ENCODE results near the gene KLK11. TPM values are rescaled to one million over a fixed set of nuclear protein-coding genes. Genes with fewer than 3 reads are reported as not detected.
A peak's percentile ranks its signal among the peaks of the same experiment; 100 is the strongest.

The KLK11 gene
- total and polyA plus RNA-seq, 2 donors, result 1.9 to 17.2 TPM

DNA sequence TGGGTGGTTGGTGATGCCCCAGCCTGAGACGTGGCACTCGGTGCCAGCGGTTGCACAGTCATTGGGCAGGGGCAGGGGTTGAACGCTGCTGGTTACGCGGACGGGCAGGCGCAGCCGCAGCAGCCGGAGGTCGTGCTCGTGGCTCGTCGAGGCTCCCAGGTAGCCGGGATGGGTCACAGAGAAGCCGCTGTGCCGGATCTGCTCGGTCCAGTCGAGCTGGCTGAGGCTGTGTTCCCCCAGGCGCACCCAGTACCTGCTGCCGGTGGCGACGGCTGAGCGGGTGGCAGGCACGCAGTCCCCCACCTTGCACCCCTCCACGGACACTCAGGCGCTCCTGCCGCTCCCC, 5.4 kb upstream of the KLK11 start:
- Histone ChIP-seq H3K36me3 (ENCODE audit: control insufficient read depth in 2 of 2, insufficient read depth in 2 of 2, low read length in 1 of 2) (no peaks in the 10 kb centered on the region), H3K27ac (ENCODE audit: low read depth in 1 of 2, low read length in 1 of 2) (no peak overlapping the region), H3K4me3 (ENCODE audit: low read length in 2 of 2) (no peak overlapping the region), H3K9me3 (ENCODE audit: control insufficient read depth in 2 of 2, insufficient read depth in 1 of 2, low read length in 1 of 2) (no peaks in the 10 kb centered on the region), H3K4me1 (ENCODE audit: control insufficient read depth in 2 of 2, insufficient read depth in 2 of 2, low read length in 2 of 2) (no peaks in the 10 kb centered on the region), H3K27me3 (ENCODE audit: control insufficient read depth in 2 of 2, insufficient read depth in 1 of 2, low read length in 1 of 2) (peaks cover 0 to 7% of the 10 kb centered on the region in 2 donors)
- no peak for DNase-seq (ENCODE audit: low read depth in 6 of 9, low spot score in 9 of 9)
- WGBS, result 93% methylated on average over 28 of the region's 28 CpGs

DNA sequence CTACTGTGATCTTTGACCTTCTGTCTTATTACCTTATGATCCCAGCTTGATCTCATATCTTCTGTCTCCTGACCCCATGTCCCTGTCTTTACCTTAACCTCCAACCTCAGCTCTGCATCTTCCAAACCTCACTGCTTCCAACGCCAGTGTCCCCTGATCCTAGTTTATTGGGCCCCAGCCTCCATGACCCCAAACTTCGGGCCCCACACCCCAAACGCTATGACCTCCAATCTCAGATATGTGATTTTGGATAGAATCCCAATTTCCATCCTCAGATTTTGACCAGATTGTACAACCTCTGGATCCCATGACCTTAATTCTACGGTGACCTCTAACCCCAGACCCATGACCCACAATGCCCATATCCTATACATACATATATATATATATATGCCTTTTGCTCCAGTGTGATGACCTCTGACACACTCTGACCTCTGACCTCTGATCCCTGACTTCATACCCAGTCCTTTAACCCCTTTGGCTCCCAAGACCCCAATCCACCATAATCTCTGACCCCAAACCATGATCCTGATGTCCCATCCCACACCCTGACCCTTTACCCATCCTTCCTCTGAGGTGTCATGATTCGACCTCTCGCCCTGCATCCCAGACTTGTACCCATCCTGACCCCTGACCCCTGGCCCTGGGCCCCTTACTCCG, 4.9 kb upstream of the KLK11 start:
- DNase-seq (ENCODE audit: low read depth in 6 of 9, low spot score in 9 of 9), result no peak
- no peak overlapping the region for H3K27ac ChIP-seq (ENCODE audit: low read depth in 1 of 2, low read length in 1 of 2)
- 94% methylated on average over 7 of the region's 7 CpGs for WGBS
- H3K4me1 ChIP-seq (ENCODE audit: control insufficient read depth in 2 of 2, insufficient read depth in 2 of 2, low read length in 2 of 2), result no peaks in the 10 kb centered on the region
- no peaks in the 10 kb centered on the region for H3K36me3 ChIP-seq (ENCODE audit: control insufficient read depth in 2 of 2, insufficient read depth in 2 of 2, low read length in 1 of 2)
- H3K4me3 ChIP-seq (ENCODE audit: low read length in 2 of 2), result no peak overlapping the region
- peaks cover 0 to 7% of the 10 kb centered on the region in 2 donors for H3K27me3 ChIP-seq (ENCODE audit: control insufficient read depth in 2 of 2, insufficient read depth in 1 of 2, low read length in 1 of 2)
- no peaks in the 10 kb centered on the region for H3K9me3 ChIP-seq (ENCODE audit: control insufficient read depth in 2 of 2, insufficient read depth in 1 of 2, low read length in 1 of 2)

DNA sequence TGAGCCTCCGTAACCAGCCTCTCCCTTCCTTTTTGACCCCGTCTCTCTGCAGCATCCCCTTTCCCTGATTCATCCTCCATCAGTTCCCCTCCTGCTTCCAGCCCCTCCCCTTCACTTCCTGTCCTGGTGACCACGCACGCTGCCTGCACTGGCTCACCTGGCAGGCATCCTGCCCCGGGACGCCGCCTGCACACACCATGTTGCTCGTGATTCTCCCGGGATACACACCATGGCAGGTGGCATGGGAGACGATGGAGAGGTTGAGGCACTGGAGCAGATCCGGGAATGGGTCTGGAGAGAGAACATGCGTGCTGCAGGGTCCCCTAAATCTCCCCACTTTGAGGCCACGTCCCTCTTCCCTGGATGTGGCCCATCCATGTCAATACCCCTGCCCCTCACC, 4.2 kb upstream of the KLK11 start:
- 73% methylated on average over 13 of the region's 13 CpGs for WGBS
- H3K27me3 ChIP-seq (ENCODE audit: control insufficient read depth in 2 of 2, insufficient read depth in 1 of 2, low read length in 1 of 2), result peaks cover 0 to 9% of the 10 kb centered on the region in 2 donors
- no peak overlapping the region for H3K27ac ChIP-seq (ENCODE audit: low read depth in 1 of 2, low read length in 1 of 2)
- H3K4me3 ChIP-seq (ENCODE audit: low read length in 2 of 2), result no peak overlapping the region
- DNase-seq (ENCODE audit: low read depth in 6 of 9, low spot score in 9 of 9), result no peak
- H3K36me3 ChIP-seq (ENCODE audit: control insufficient read depth in 2 of 2, insufficient read depth in 2 of 2, low read length in 1 of 2), result no peaks in the 10 kb centered on the region
- H3K9me3 ChIP-seq (ENCODE audit: control insufficient read depth in 2 of 2, insufficient read depth in 1 of 2, low read length in 1 of 2), result no peaks in the 10 kb centered on the region
- no peaks in the 10 kb centered on the region for H3K4me1 ChIP-seq (ENCODE audit: control insufficient read depth in 2 of 2, insufficient read depth in 2 of 2, low read length in 2 of 2)

DNA sequence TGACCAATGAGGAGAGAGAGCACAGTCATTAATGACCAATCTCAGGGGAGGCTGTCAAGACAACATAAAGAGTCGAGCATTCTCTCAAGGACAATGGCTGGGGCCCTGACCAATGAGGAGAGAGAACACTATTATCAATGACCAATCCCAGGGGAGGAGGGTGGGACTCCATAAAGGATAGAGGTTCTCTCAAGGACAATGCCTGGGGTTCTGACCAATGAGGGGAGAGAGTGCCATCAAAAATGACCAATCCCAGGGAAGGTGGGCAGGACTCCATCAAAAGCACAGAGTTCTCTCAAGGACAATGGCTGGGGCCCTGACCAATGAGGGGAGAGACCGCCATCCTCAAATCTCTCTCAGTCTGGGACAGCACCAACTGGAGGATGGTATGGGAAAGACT, 3.3 kb upstream of the KLK11 start:
- Histone ChIP-seq H3K27me3 (ENCODE audit: control insufficient read depth in 2 of 2, insufficient read depth in 1 of 2, low read length in 1 of 2) (peaks cover 0 to 12% of the 10 kb centered on the region in 2 donors), H3K4me1 (ENCODE audit: control insufficient read depth in 2 of 2, insufficient read depth in 2 of 2, low read length in 2 of 2) (no peaks in the 10 kb centered on the region)

DNA sequence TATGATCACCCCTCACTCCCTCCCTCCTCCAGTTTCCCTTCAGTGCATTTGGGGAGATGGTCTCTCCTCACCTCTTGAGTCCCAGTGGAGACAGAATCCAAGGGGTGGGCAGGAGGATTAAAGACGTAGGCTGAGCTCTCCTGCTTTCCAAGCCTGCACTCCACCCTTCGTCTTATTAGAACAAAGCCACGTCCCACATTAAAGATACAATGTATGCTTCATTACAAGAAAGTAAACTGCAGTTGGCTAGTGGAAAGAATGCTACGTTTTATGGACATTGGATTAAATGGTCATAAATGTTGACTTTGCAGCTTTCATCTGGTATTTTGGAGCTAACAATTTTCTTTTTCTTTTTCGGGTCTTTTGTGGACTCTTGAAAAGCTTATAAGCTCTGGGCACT, 1.5 kb upstream of the KLK11 start:
- Histone ChIP-seq H3K27ac (ENCODE audit: low read depth in 1 of 2, low read length in 1 of 2) (peak overlapping the region in 1 of 2 donors; percentile 18), H3K4me3 (ENCODE audit: low read length in 2 of 2) (no peak overlapping the region), H3K9me3 (ENCODE audit: control insufficient read depth in 2 of 2, insufficient read depth in 1 of 2, low read length in 1 of 2) (no peaks in the 10 kb centered on the region), H3K4me1 (ENCODE audit: control insufficient read depth in 2 of 2, insufficient read depth in 2 of 2, low read length in 2 of 2) (no peaks in the 10 kb centered on the region), H3K36me3 (ENCODE audit: control insufficient read depth in 2 of 2, insufficient read depth in 2 of 2, low read length in 1 of 2) (no peaks in the 10 kb centered on the region), H3K27me3 (ENCODE audit: control insufficient read depth in 2 of 2, insufficient read depth in 1 of 2, low read length in 1 of 2) (peaks cover 0 to 14% of the 10 kb centered on the region in 2 donors)
- WGBS, result 80% methylated on average over 5 of the region's 5 CpGs
- DNase-seq (ENCODE audit: low read depth in 6 of 9, low spot score in 9 of 9), result no peak

More for the DNA sequence above, 3.3 kb upstream of the KLK11 start:
- no peaks in the 10 kb centered on the region for H3K9me3 ChIP-seq (ENCODE audit: control insufficient read depth in 2 of 2, insufficient read depth in 1 of 2, low read length in 1 of 2)
- WGBS, result 86% methylated on average over 2 of the region's 2 CpGs
- no peak overlapping the region for H3K27ac ChIP-seq (ENCODE audit: low read depth in 1 of 2, low read length in 1 of 2)
- no peak for DNase-seq (ENCODE audit: low read depth in 6 of 9, low spot score in 9 of 9)
- H3K4me3 ChIP-seq (ENCODE audit: low read length in 2 of 2), result no peak overlapping the region
- H3K36me3 ChIP-seq (ENCODE audit: control insufficient read depth in 2 of 2, insufficient read depth in 2 of 2, low read length in 1 of 2), result no peaks in the 10 kb centered on the region

DNA sequence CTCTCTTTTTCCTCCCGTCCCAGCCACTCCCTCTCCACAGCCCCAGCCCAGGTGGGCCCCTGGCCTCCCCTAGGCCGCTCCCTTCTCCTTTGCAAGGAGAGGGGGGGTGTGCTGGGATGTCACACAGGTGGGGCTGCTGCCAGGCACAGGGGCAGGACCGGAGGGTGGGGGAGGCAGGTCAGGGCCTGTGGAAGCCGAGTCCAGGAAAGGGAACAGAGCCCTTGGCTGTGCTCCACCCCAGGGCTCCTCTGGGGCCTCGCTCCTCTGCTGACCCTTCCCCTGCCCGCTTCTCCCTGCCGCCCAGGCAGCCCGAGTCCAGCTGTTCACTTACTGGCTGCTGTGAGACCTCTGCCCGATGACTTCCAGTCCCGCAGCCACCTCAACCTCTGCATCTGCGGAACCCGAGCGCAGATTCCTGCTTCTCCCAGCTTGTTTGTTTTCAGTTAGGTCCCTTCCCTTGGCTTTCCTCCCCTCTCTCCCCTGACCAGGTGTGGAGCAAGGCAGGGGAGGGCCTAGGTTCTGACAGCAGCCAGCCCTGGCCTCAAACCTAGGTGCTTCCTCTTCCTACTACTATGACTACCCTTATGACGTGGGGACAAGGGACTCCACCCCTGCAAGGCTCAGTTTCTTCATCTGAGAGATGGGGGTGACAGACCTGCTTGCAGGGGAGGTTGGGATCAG, 850 bp upstream of the KLK11 start:
- H3K27ac ChIP-seq (ENCODE audit: low read depth in 1 of 2, low read length in 1 of 2), result peak overlapping the region; percentile 5 to 54
- H3K4me1 ChIP-seq (ENCODE audit: control insufficient read depth in 2 of 2, insufficient read depth in 2 of 2, low read length in 2 of 2), result no peaks in the 10 kb centered on the region
- peaks cover 0 to 17% of the 10 kb centered on the region in 2 donors for H3K27me3 ChIP-seq (ENCODE audit: control insufficient read depth in 2 of 2, insufficient read depth in 1 of 2, low read length in 1 of 2)
- no peak overlapping the region for H3K4me3 ChIP-seq (ENCODE audit: low read length in 2 of 2)
- DNase-seq (ENCODE audit: low read depth in 6 of 9, low spot score in 9 of 9), result no peak
- no peaks in the 10 kb centered on the region for H3K36me3 ChIP-seq (ENCODE audit: control insufficient read depth in 2 of 2, insufficient read depth in 2 of 2, low read length in 1 of 2)
- WGBS, result 62% methylated on average over 14 of the region's 14 CpGs
- no peaks in the 10 kb centered on the region for H3K9me3 ChIP-seq (ENCODE audit: control insufficient read depth in 2 of 2, insufficient read depth in 1 of 2, low read length in 1 of 2)

DNA sequence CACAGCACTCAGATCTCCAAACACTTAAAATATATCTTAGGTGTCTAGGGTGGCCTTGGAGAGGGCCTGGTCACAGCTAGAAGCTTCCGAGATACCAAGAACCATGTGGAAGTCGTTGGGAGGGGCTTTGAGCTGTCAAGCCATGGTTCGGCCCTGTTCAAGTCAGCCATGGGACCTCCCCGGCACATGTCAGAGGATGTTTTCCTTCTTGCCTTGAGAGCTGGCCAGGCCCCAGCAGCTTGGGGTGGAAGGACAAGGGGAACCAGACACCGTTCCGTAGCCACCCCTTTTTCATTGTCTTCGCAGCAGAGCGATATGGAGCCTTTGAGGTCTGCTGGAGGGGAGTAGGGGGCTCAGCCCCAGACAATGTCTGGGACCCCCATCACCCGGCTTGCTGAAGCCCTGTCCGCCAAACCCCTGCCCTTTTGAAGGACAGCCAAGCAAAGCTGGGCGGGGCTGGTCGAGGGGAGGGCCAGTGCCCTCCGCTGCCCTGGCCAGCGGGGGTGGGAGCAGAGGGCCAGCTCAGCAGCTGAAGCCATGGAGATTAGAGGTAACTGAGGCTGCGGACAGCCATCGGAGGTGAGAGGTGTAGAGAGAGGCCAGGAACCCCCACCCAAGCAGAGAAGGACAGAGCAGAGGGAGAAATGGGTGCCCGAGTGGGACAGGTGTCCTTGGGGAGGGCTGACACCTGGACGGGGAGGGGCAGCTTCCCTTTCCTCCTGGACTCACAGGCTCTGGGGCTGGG, 435 bp downstream of the KLK11 start:
- no peak for DNase-seq (ENCODE audit: low read depth in 6 of 9, low spot score in 9 of 9)
- WGBS, result 77% methylated on average over 18 of the region's 18 CpGs
- Histone ChIP-seq H3K9me3 (ENCODE audit: control insufficient read depth in 2 of 2, insufficient read depth in 1 of 2, low read length in 1 of 2) (no peaks in the 10 kb centered on the region), H3K36me3 (ENCODE audit: control insufficient read depth in 2 of 2, insufficient read depth in 2 of 2, low read length in 1 of 2) (no peaks in the 10 kb centered on the region), H3K4me3 (ENCODE audit: low read length in 2 of 2) (no peak overlapping the region), H3K27ac (ENCODE audit: low read depth in 1 of 2, low read length in 1 of 2) (no peak overlapping the region), H3K27me3 (ENCODE audit: control insufficient read depth in 2 of 2, insufficient read depth in 1 of 2, low read length in 1 of 2) (peaks cover 0 to 17% of the 10 kb centered on the region in 2 donors), H3K4me1 (ENCODE audit: control insufficient read depth in 2 of 2, insufficient read depth in 2 of 2, low read length in 2 of 2) (no peaks in the 10 kb centered on the region)

DNA sequence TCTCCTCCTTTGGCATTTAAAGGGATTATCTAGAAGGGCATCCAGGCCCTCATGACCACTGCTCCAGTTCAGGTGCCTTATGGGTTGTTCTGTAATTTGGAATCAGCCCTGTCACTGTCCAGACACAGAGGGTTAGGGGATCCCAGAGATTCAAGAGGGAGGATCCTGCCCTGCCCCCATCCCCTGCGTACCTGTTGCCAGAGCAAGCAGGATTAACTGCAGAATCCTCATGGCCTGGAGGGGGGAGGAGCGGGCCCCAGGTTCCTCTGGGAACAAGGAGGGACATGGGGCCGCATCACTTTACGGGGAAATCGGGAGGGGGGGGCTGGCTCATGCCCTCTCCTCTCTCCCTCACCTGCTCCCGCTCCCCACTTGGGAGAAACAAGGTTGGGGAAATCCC, 1.0 kb downstream of the KLK11 start:
- no peak for DNase-seq (ENCODE audit: low read depth in 6 of 9, low spot score in 9 of 9)
- WGBS, result 77% methylated on average over 6 of the region's 6 CpGs
- Histone ChIP-seq H3K4me1 (ENCODE audit: control insufficient read depth in 2 of 2, insufficient read depth in 2 of 2, low read length in 2 of 2) (no peaks in the 10 kb centered on the region), H3K36me3 (ENCODE audit: control insufficient read depth in 2 of 2, insufficient read depth in 2 of 2, low read length in 1 of 2) (no peaks in the 10 kb centered on the region), H3K4me3 (ENCODE audit: low read length in 2 of 2) (no peak overlapping the region), H3K27ac (ENCODE audit: low read depth in 1 of 2, low read length in 1 of 2) (no peak overlapping the region), H3K9me3 (ENCODE audit: control insufficient read depth in 2 of 2, insufficient read depth in 1 of 2, low read length in 1 of 2) (no peaks in the 10 kb centered on the region), H3K27me3 (ENCODE audit: control insufficient read depth in 2 of 2, insufficient read depth in 1 of 2, low read length in 1 of 2) (peaks cover under 1 to 23% of the 10 kb centered on the region in 2 donors)

DNA sequence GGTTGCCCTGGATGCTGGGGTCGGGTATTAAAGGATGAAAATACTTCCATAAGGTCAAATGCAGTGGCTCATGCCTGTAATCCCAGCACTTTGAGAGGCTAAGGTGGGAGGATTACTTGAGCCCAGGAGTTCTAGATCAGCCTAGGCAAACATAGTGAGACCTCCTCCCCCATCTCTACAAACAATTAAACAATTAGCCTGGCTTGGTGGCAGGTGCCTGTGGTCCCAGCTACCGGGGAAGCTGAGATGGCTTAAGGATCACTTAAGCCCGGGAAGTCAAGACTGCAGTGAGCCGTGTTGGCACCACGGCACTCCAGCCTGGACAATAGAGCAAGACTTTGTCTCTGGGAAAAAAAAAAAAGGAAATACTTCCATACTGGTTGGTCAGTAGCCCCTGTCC, 1.5 kb downstream of the KLK11 start:
- no peak for DNase-seq (ENCODE audit: low read depth in 6 of 9, low spot score in 9 of 9)
- Histone ChIP-seq H3K4me1 (ENCODE audit: control insufficient read depth in 2 of 2, insufficient read depth in 2 of 2, low read length in 2 of 2) (no peaks in the 10 kb centered on the region), H3K27ac (ENCODE audit: low read depth in 1 of 2, low read length in 1 of 2) (no peak overlapping the region), H3K27me3 (ENCODE audit: control insufficient read depth in 2 of 2, insufficient read depth in 1 of 2, low read length in 1 of 2) (peaks cover 5 to 28% of the 10 kb centered on the region in 2 donors), H3K9me3 (ENCODE audit: control insufficient read depth in 2 of 2, insufficient read depth in 1 of 2, low read length in 1 of 2) (no peaks in the 10 kb centered on the region), H3K4me3 (ENCODE audit: low read length in 2 of 2) (no peak overlapping the region), H3K36me3 (ENCODE audit: control insufficient read depth in 2 of 2, insufficient read depth in 2 of 2, low read length in 1 of 2) (no peaks in the 10 kb centered on the region)
- 66% methylated on average over 5 of the region's 5 CpGs for WGBS
